NCI-H2171 treated with DMSO at 0.1 percent for 48 hours (cell line): ENCODE data around the gene RABAC1.

Experiments used
- DNase-seq: peaks from one replicate; lab custom pipeline; 2025; lab: John Stamatoyannopoulos, UW

Gene RABAC1

GRCh38 chr19:41928754-41929535 lies 30.2 kb downstream of the RABAC1 start:
- no peak for DNase-seq

- no peak for DNase-seq
Observed at GRCh38 chr19:41928221-41928683, 30.9 kb downstream of the RABAC1 start, which contains the start of gene ERFL. Gene ERFL, minus strand, starts transcription at chr19:41928449. Its CDS starts 15,530 bp downstream, at chr19:41912919.

GRCh38 chr19:41927497-41928192 lies 31.5 kb downstream of the RABAC1 start:
- no peak for DNase-seq

GRCh38 chr19:41926763-41927496 lies 32.2 kb downstream of the RABAC1 start:
- no peak for DNase-seq

- DNase-seq: no peak
Observed at GRCh38 chr19:41926028-41926762, 32.9 kb downstream of the RABAC1 start.

- DNase-seq: no peak
Observed at GRCh38 chr19:41925208-41926003, 33.7 kb downstream of the RABAC1 start.

- DNase-seq: no peak
Observed at GRCh38 chr19:41924151-41925145, 34.7 kb downstream of the RABAC1 start.

GRCh38 chr19:41923045-41923788 lies 35.9 kb downstream of the RABAC1 start:
- DNase-seq: no peak

GRCh38 chr19:41922585-41922984 lies 36.5 kb downstream of the RABAC1 start:
- DNase-seq: no peak

- DNase-seq: no peak
Observed at GRCh38 chr19:41921577-41922576, 37.2 kb downstream of the RABAC1 start.

- DNase-seq: no peak
Observed at GRCh38 chr19:41920882-41921576, 38.1 kb downstream of the RABAC1 start.

- no peak for DNase-seq
Observed at GRCh38 chr19:41919948-41920712, 39.0 kb downstream of the RABAC1 start.

- DNase-seq: no peak
Observed at GRCh38 chr19:41918653-41919244, 40.4 kb downstream of the RABAC1 start.

- no peak for DNase-seq
Observed at GRCh38 chr19:41918095-41918494, 41.0 kb downstream of the RABAC1 start.

- no peak for DNase-seq
Observed at GRCh38 chr19:41917676-41918075, 41.4 kb downstream of the RABAC1 start.
